ENCODE data around the gene KCNJ12.

Gene KCNJ12

DNA sequence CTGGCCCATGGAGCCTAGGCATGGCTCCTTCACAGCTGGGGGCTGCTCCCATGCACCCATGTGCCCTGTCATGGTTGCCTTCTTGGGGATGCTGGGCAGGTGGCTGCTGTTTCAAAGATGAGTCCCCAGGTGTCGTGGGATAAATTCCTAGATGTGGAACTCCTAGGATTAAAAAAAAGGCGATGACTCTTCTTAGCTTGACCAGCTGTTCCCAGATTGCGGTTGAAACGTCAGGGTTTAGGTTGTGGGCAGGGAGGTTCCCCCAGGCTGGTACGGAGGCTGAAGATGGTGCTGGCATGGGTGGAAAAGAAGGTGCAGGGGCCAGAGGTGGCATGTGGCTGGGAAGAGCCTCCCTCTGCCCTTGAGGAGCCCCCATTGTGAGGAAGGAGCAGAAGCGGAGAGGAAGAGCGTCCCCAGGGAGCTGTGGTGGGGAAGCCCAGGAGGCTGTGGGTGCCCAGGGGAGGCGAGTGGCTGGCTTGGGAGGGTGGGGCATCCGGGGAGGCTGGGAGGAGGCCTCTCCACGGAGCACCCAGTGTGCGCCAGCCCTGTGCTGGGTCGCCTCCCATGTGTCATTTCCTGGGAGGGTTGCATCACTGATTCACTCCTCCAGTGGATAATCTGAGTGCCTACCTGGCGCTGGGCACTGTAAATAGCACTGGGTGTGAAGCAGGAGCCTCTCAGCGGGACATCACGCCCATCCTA lies 7.5 kb upstream of the KCNJ12 start:
- no peak for DNase-seq

DNA sequence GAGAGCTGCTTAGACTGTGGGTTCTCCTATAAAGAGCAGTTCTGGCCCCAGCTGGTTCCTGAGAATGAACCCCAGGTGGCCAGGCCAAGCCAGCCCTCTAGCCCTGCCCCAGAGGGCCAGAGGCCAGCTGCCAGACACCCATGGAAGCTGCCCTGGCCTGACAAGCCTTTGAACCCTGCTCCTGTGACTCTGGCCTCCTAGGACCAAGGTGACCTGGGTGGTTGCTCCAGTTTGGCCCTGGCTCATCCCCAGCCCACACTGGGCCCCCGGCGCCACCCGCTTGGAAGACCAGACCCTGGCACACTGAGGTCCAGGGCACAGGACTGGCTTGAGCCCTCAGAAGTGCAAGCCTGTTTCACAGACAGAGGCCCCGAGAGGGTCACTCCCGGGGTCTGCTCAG lies 6.8 kb upstream of the KCNJ12 start:
- DNase-seq, result no peak

DNA sequence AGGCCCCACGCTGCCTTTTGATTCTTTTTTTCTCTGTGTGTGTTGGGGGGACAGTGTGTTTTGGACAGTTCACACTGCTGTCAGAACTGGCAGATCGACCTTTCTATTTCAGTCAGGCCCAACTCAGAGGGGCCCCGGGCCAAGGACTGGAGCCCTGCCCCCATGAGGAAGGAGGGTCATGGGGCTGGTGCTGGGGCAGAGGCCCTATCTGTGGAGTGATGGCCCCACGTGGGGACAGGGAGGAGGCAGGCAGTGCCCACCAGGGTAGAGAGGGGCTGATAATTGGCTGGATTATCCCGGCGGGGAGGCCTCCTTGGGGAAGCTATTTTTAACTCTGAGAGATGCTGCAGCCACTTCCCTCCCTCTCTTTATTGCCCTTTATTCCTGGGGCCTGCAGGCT lies 5.7 kb upstream of the KCNJ12 start:
- no peak for DNase-seq

DNA sequence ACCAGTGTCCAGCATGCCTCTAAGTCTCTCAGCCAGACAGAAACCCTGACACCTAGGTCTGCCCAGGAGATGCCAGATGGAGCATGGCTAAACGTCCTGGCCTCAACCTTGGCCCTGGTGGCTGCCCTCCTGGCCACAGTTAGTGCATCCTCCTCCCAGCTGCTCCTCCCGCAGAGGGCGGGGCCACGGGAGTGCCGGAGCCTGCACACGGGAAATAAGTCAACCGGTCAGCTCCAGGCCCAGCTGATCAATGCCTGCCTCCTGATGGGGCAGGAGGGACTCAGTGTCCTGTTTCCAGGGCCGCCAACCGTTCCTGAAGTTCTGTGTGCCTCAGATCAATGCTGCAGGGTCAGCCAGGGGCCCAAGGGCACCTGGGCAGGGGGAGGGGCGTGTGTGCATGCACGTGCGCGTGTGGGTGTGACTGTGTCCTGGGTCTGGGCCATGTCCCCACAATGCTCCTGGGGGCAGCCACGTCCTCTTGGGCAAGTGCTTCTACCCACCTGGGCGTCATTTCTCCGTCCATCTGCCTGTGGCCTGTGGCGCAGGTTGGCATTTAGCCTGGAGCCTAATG lies 4.6 kb upstream of the KCNJ12 start:
- no peak for DNase-seq

DNA sequence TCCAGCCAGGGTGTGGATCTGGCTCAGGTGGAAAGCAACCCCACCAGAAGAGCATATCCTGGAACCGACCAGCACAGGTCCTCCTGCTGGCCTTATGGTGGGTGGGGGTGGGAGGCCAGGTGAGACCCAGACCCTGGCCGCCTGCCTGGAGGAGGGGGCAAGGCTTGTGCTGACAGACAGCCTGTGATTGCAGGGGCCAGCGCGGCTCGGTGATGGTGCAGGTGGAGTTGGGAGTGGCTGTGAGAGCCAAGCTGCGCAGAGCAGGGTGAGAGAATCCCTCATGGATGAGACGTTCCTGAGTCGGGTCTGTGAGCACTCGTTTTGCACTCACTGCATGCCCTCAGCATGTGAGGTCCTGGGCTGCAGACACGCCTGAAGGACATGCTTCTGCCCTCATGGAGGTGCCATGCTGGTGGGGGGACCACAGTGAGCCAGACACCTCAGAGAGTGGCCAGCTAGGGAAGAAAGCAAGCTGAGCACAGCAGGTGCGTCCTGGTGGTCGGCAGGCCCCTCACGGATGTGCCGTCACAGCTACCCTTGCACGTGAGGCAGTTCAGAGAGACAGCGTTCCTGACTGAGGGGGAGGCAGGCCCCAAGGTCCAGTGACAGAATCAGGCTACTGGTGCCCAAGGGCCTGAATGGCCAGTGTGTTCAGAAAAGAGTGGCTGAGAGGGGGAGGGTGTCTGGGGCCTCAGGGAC lies 3.8 kb upstream of the KCNJ12 start:
- no peak for DNase-seq

DNA sequence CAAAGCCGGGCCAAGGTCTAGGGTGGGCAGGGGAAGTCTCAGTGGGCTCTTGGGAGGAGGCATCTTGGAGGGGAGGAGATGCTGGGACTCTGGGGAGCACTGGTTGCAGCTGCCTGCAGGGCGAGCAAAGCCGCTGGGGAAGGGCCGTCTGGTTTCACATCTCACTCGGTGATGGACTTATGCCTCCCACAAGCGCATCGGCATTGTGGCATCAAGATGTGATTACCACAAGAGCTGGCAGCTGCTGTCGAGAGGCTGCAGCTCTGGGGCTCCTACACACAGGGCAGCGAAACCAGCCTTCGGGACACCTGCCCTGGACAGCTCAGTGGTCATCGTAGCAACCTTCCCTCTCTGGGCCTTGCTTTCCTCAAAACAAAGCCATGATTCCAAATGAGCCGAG lies 3.1 kb upstream of the KCNJ12 start:
- DNase-seq, result no peak

DNA sequence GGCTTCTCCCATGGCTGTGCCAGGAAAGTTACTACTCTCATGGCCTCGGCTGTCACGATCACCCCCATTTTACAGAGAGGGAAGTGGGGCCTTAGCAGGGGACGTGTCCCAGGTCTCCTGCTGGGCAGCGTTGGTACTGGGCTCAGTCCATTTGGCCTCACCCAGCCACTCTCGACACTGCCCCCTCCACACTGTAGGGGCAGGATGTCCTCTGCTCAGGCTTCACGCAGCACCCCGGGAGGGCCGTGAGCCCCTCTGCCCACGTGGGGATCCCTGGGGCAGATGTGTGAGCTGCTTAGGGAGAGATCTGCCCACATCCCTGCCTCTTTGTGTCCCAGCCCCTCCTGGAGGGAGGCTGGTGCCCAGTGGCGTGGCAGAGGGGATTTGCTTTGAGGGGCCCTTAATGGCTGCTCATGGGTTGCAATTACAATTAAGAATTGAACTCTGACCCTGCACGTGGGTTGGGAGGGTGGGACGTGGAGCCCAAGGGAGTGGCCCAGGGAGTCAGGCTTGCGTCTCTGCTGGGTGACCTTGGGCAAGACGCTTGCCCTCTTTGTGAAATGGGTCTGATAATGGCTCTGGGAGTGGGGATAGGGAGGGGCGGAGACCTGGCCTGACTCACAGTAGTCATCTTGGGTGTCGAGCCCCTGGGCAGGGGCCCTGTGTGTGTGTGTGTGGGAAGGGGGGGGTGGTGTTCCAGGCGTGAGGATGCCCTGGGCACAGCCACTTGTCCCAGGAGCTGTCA lies 2.3 kb upstream of the KCNJ12 start:
- no peak for DNase-seq

DNA sequence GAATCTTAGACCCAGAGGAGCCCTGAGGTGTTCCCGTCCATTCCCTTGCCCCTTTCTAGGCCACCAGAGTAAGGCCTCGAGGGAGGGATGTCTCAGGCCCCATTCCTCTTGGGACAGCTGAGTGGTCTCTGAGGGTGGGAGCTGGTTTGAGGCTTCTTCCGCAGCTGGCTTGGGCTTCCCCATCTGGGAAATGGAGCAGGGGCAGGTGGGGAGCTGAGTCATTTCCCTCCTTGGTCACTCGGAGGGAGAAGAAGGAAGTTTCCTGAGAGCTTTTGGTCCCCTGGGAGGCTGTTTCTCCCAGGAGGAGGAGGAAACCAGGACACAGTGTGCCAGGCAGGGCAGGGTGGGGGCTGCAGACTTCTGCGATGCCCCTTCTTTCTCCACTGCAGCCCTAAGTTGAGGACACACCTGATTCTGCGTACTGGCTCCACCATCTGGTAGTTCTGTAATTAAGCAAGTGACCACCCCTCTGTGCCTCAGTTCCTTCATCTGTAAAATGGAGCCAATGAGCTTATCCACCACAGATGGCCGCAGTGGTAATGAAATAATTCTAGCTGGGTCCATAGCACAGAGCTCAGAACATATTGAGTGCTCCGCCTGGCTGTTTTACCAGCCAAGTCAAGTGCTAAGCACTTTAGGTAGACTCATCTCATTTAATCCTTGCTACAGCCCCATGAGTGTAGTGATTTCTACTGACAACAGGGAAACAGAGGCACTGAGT lies 1.6 kb upstream of the KCNJ12 start:
- DNase-seq, result no peak

DNA sequence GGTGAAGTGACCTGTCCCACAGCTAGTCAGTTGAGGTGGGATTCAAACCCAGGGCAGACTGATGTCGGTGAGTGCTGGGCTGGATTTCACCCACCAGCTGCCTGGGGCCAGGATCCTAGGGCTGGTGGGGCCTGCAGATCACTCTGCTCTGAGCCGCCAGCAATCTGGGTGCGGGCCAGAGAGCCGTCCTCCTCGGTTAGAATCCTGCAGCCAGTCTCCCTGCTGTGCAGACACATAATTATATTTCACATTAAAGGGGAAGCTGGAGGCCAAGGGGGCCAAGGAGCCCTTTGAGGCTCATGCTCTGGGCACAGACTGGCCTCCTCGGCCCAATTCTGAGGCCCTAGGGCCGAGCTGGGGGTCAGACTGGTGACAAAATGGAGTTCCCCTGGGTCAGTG lies 996 bp upstream of the KCNJ12 start:
- no peak for DNase-seq

DNA sequence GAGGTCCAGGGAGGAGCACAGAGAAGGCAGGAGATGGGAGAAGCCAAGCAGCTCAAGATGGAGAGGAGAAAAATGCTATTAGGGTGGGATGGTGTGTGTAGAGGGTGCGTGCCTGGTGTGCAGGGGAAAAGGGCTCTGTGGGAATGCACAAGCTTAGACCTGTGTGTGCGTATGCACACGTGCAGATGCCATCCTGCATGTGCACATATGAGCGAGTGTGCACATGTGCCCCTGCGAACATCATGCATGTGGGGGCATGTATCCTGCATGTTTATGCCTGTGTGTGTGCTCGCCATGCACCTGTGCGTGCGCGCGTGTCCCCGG lies 438 bp upstream of the KCNJ12 start:
- no peak for DNase-seq

DNA sequence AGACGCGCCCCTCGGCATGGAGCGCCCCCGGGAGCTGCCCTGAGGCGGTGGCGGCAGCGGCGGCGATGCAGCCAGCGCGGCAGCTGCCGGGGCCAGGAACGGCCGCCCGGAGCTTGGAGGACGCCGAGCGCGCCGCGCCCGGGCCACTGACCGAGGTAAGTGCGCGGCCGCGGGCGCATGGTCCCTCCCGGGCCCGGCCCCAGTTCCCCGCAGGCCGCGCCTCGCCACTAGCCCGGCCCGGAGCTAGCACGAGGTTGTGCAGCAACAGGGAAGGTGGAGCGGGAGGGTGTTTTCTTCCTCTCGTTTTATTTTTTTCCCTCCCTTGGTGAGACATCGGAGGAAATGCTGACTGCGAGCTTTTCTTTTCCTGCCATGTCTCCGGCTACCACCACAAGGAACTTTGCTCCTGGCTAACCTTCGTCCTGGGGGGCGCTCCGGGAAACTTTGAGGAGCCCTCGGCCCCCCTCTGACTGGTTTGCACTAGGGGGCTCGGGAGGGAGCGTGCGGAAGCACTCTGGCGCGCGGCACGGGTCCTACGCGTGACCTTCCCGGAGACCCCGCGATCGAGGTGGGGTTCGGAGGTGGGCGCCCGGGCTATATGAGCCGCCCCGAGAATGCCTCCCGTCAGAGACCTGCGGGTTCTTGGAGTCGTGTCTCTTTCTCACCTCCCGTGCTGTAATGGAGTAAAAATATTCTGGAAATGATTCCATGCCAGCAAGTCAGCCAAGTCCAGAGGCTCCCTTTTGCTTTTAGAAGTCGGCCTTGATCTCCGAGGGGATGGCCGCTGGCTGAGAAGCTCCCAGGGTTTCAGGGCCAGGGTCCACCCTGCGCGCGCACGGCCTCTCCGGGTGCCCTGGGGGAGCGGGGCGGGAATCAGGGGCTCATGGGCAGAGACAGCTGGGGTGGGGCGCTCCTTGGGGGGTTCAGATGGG lies 868 bp downstream of the KCNJ12 start:
- no peak for DNase-seq

DNA sequence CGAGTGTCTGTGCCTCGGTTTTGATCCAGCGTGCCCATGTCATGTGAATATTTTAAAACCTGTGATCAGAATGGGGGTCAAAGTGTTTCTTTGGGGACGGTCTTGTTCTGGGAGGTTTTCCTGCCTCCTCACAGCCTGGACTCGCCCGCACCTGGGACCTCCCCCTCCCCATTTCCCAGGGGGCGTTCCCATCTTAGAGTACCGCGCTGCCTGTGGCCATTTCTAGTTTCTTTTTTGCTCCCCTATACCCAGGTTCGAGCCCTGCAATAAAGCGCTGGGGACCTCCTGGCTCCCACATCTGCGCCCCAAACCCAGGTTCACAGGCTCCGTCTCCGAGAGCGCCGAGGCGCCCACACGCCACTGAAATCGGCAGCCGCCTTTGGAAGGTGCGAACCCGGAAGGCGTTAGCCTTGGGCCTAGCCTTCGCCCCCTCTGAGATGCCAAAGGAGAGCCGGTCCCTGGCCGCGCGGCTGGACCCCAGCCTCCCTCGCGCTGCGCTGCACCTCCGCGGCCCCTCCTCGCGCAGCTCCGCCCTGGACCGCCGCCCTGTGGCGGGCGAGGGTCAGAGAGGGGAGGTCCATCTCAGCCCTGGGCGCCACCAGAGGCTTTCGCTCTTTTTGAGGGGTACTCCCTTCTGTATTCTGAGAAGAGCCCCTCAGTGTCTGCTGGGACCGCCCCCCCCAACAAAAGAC lies 1.7 kb downstream of the KCNJ12 start:
- no peak for DNase-seq

DNA sequence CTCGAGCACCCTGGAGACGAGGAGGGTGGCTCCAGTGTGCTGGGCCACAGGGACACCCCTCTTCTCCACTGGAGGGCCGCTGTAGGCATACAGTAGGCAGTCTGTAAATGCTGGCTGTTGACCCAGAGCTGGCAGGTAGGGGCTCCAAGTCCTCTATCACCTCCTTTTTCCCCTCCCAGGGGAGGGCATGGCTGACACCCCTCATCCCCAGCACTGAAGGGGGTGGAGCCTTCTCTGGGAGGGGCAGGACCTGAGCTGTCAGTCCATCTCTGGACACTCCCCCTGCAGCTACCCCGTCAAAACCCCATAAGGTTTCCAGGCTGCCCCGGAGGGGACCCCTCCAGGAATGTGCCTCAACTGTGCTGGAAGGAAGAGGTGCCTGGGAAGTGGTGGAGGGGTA lies 2.4 kb downstream of the KCNJ12 start:
- DNase-seq, result no peak

DNA sequence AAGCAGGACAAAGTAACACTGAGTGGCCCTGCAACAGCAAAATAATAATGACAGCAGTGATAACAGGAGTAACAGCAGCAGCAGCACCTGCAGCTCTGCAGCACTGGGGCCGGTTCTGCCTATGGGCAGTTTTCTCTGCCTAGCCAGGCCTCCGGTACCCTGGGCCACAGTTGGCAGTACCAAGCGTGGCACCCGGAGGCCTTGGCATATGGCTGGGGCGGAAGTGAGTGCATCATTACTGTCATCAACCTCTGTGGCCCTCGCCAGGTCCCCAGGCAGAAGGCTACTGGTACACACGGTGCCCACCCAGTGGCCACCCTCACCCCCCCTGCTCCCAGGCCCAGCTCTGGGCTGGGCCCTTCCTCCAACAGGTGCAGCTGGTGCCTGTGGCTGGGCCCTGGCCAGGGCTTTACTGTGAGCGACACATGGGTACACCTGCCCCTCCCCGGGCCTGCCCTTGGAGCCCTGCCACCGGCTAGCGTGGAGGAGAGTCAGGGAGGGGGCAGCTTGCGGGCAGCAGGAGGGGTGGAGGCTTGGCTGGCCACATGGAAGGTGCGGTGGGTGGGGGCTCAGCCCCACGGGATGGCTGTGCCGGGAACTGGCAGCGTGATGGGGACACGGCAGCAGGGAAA lies 3.0 kb downstream of the KCNJ12 start:
- DNase-seq, result peak in 1 of 2 experiments; percentile 29

DNA sequence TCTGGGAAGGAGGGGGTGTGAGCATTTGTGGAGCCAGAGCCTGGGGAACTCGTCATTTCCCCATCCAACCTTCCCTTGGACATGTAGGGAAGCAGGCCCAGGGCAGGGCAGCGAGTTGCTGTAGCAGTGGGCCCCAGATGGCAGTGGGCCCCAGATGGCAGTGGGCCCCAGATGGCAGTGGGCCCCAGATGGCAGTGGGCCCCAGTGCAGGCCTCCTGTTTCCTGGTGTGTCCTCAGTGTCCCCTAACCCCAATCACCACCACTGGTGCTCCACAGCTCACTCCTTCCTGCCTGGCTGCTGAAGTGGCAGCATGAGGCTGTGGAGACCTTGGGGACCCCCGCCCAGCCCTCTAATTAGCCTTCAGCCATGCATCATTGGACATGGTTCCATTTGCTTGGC lies 4.5 kb downstream of the KCNJ12 start:
- no peak for DNase-seq

DNA sequence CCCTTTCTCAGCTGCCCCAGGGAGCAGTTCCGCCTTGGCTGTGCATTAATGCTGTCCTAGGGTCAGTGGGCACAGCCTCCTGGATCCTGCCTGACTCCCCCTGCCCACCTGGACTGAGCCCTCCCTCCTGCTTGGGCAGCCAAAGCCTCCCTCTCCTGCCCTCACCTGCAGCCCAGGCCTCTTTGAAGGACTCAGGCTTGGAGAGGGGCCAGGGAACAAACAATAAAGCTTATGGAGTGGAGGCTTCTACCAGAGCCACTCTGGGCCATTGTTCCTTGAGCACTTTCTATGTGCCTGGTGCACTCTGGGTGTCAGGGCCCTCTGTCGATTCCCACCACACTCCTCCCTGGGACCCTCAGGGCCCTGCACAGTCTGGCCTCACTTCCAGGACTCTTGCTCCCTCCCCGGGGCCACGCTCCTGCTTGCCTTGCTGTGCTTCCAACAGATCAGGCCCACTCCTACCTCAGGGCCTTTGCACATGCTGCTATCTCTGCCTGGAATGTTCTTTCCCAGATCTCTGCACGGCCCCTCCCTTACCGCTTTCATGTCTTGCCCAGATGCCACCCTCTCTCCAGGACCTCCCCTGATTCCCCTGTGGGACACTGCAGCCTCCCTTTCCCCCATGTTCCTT lies 5.0 kb downstream of the KCNJ12 start:
- DNase-seq, result no peak

DNA sequence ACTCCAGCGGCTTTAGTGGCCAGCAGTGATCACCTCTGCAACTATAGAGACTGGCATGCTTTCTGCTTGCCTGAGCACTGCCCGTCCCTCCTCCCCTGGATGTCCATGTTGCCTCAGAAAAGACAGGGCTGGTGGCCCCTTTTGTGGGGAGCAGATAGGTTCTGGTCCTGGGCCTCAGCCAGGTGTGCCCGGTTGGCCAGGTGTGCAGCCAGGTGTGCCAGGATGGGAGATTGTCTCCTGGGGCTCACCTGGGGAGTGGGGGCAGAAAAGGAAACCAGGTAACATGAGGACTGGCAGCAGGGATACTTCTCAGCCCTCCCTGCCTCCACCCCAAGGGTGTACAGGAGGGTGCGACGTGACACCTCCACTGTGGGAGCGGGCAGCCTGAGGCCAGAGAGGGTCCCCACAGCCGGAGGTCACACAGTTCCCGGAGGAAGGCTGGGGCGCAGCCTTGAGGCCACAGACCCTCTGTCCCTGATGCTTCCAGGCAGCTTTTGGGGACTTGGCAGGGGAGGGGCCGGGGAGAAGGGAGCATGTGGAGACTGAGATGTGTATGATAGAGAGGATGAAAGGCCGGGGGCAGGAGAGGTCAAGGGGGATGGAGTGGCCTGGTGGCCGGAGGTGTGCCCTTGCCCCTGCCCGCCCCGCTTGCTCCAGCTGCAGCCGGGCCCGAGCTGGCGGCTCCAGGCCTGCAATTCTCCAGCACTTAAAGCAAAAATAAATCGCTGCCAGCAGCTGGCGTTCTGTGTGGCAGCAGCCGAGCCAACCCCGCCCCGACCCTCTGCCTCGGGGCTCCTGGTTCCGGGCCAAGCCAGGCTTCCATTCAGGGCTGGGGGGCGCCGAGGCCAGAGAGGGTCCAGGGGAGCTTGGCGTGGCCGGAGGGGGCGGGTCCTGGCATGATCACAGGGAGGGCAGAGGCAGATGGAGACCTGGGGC lies 6.7 kb downstream of the KCNJ12 start:
- no peak for DNase-seq

DNA sequence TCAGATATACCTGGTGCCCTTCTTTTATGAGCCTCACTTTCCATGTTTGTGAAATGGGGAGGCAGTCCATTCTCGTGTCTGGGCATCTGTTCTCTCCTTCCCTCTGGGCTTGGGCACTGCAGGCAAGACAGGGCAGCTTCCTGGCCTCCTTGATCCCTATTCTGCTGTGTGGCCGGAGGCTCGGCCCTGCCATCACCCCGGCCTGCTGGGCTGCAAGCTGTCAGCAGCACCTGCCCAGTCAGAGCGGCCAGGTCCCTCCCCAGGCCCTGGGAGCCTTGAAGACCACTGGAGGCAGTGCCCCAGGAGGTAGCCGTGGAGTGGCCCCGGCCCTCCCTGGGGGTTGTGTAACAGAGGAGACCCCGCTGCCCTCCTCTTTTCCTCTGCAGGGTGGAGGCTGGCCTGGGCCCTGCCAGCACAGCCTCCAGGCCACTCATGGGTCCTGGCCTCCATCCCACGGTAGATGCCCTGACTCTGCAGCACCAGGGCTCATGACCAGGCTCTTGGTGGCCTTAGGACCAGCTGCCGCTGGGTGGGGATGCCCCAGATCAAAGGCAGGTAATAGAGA lies 9.2 kb downstream of the KCNJ12 start:
- DNase-seq, result no peak

DNA sequence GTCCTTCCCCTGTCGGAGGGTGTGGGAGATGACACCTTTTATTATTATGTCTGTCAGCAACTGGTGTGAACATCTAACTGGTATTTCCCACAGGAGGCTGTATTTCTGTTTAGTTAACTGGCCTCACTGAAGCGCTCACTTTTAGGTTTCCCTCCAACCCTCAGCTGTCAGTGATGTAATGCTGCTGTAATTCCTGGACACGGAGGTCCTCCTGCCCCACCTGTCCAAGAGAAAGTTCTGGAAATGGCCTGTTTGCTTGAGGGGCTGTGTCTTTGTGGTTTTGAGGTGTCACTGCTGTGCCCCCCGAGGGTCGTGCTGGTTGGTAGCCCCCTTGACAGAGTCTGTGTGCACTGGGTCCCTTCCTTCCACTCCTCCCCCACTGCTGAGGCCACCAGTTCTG lies 11.5 kb downstream of the KCNJ12 start:
- DNase-seq, result no peak

Data from NCI-H2081 (cell line).